MG63 (cell line): ENCODE data around the gene TMEM236. TPM values are rescaled to one million over a fixed set of nuclear protein-coding genes. Genes with fewer than 3 reads are reported as not detected.
A peak's percentile ranks its signal among the peaks of the same experiment; 100 is the strongest.
"Not testable (repeated sequence)": the region's sequence is repeated elsewhere in the genome, so short reads cannot be mapped to it uniquely, and the experiment has no call there.

Source experiments
- DNase-seq: peaks from one replicate; pipeline ENCODE4 v3.0.0-alpha.2; 2020
- H3K27me3 ChIP-seq: fragments of 250-450 bp; sonication (Bioruptor Pico); 2 replicates; pipeline ENCODE4 v1.5.1; 2020; ENCODE audit warnings: mild to moderate bottlenecking, moderate library complexity
- H3K36me3 ChIP-seq: fragments of 250-450 bp; sonication (Bioruptor Pico); 2 replicates; pipeline ENCODE4 v1.5.1; 2020; ENCODE audit warnings: mild to moderate bottlenecking, moderate library complexity
- H3K4me3 ChIP-seq: fragments of 250-450 bp; sonication (Bioruptor Pico); 2 replicates; pipeline ENCODE4 v1.5.1; 2020; ENCODE audit warnings: mild to moderate bottlenecking, moderate library complexity
- H3K9me3 ChIP-seq: fragments of 250-450 bp; sonication (Bioruptor Pico); 2 replicates; pipeline ENCODE4 v1.5.1; 2020; ENCODE audit warnings: mild to moderate bottlenecking, moderate library complexity
- total RNA-seq: library from RNA; depleted of rRNA; stranded (reverse); fragments of >200 nt; shearing (Covaris generic); gene quantifications from 2 replicates; pipeline ENCODE4 v1.2.3, GENCODE V29; 2014; ENCODE audit warnings: low replicate concordance; rRNA removed

TMEM236 gene
- total RNA-seq = not detected in 2 replicates

- no peaks in the 10 kb centered on the region for H3K27me3 ChIP-seq
- H3K4me3 ChIP-seq = no peak within 1 kb of the TSS
- no peaks in the 10 kb centered on the region for H3K36me3 ChIP-seq
- H3K9me3 ChIP-seq = no peaks in the 10 kb centered on the region
- DNase-seq = no peak
Observed at GRCh38 chr10:17751781-17752445, at the start of gene TMEM236. TSS of gene TMEM236 (plus strand) at chr10:17752201. CDS start at chr10:17752296, 95 bp downstream.

- DNase-seq = no peak
Observed at GRCh38 chr10:17703706-17704105, 48.3 kb upstream of the TMEM236 start.

GRCh38 chr10:17708821-17709220, 43.2 kb upstream of the TMEM236 start:
- Histone ChIP-seq H3K36me3 (peaks cover 23% of the 10 kb centered on the region), H3K9me3 (no peaks in the 10 kb centered on the region)
- DNase-seq = no peak

More at GRCh38 chr10:17703706-17704105, 48.3 kb upstream of the TMEM236 start:
- Histone ChIP-seq H3K9me3 (no peaks in the 10 kb centered on the region), H3K4me3 (no peak overlapping the region), H3K36me3 (peaks cover 22% of the 10 kb centered on the region), H3K27me3 (no peaks in the 10 kb centered on the region)

GRCh38 chr10:17709492-17709891, 42.5 kb upstream of the TMEM236 start:
- Histone ChIP-seq H3K36me3 (peaks cover 30% of the 10 kb centered on the region), H3K4me3 (no peak overlapping the region), H3K9me3 (no peaks in the 10 kb centered on the region), H3K27me3 (no peaks in the 10 kb centered on the region)
- DNase-seq = no peak

More at GRCh38 chr10:17708821-17709220, 43.2 kb upstream of the TMEM236 start:
- Histone ChIP-seq H3K27me3 (no peaks in the 10 kb centered on the region), H3K4me3 (no peak overlapping the region)

- Histone ChIP-seq H3K4me3 (no peak overlapping the region), H3K27me3 (no peaks in the 10 kb centered on the region), H3K36me3 (peaks cover 31% of the 10 kb centered on the region), H3K9me3 (no peaks in the 10 kb centered on the region)
- no peak for DNase-seq
Observed at GRCh38 chr10:17710181-17710580, 41.8 kb upstream of the TMEM236 start.

- Histone ChIP-seq H3K4me3 (no peak overlapping the region), H3K36me3 (peaks cover 41% of the 10 kb centered on the region), H3K9me3 (no peaks in the 10 kb centered on the region), H3K27me3 (no peaks in the 10 kb centered on the region)
- no peak for DNase-seq
Observed at GRCh38 chr10:17712053-17712452, 39.9 kb upstream of the TMEM236 start.

GRCh38 chr10:17712717-17713471, 39.1 kb upstream of the TMEM236 start:
- Histone ChIP-seq H3K4me3 (no peak overlapping the region), H3K9me3 (no peaks in the 10 kb centered on the region), H3K27me3 (no peaks in the 10 kb centered on the region), H3K36me3 (peaks cover 49% of the 10 kb centered on the region)
- no peak for DNase-seq

- DNase-seq = no peak
- H3K9me3 ChIP-seq = no peaks in the 10 kb centered on the region
- H3K4me3 ChIP-seq = no peak overlapping the region
- H3K27me3 ChIP-seq = no peaks in the 10 kb centered on the region
- peaks cover 44% of the 10 kb centered on the region for H3K36me3 ChIP-seq
Observed at GRCh38 chr10:17713758-17714157, 38.2 kb upstream of the TMEM236 start.

- H3K9me3 ChIP-seq = no peaks in the 10 kb centered on the region
- no peaks in the 10 kb centered on the region for H3K27me3 ChIP-seq
- H3K4me3 ChIP-seq = no peak overlapping the region
- peaks cover 35% of the 10 kb centered on the region for H3K36me3 ChIP-seq
- DNase-seq = no peak
Observed at GRCh38 chr10:17716161-17716560, 35.8 kb upstream of the TMEM236 start.

GRCh38 chr10:17722317-17723014, 29.5 kb upstream of the TMEM236 start:
- not testable (repeated sequence) for H3K4me3 ChIP-seq, H3K27me3 ChIP-seq, H3K9me3 ChIP-seq, DNase-seq
- H3K36me3 ChIP-seq = peaks cover 13% of the 10 kb centered on the region

- no peaks in the 10 kb centered on the region for H3K9me3 ChIP-seq
- no peak overlapping the region for H3K4me3 ChIP-seq
- H3K27me3 ChIP-seq = no peaks in the 10 kb centered on the region
- H3K36me3 ChIP-seq = peaks cover 9% of the 10 kb centered on the region
- no peak for DNase-seq
Observed at GRCh38 chr10:17725703-17726102, 26.3 kb upstream of the TMEM236 start.

GRCh38 chr10:17729630-17730029, 22.4 kb upstream of the TMEM236 start:
- no peak for DNase-seq
- no peaks in the 10 kb centered on the region for H3K27me3 ChIP-seq
- no peak overlapping the region for H3K4me3 ChIP-seq
- H3K9me3 ChIP-seq = no peaks in the 10 kb centered on the region
- peaks cover 4% of the 10 kb centered on the region; the same call in 1 of the 2 replicates for H3K36me3 ChIP-seq

GRCh38 chr10:17730667-17731066, 21.3 kb upstream of the TMEM236 start:
- Histone ChIP-seq H3K9me3 (no peaks in the 10 kb centered on the region), H3K27me3 (no peaks in the 10 kb centered on the region), H3K4me3 (no peak overlapping the region), H3K36me3 (peaks cover 4% of the 10 kb centered on the region; the same call in 1 of the 2 replicates)
- DNase-seq = peak; percentile 5

GRCh38 chr10:17731331-17732020, 20.5 kb upstream of the TMEM236 start:
- Histone ChIP-seq H3K27me3 (no peaks in the 10 kb centered on the region), H3K4me3 (no peak overlapping the region), H3K36me3 (no peaks in the 10 kb centered on the region), H3K9me3 (no peaks in the 10 kb centered on the region)
- DNase-seq = no peak

- no peak overlapping the region for H3K4me3 ChIP-seq
- DNase-seq = no peak
- H3K9me3 ChIP-seq = no peaks in the 10 kb centered on the region
- H3K27me3 ChIP-seq = no peaks in the 10 kb centered on the region
- H3K36me3 ChIP-seq = no peaks in the 10 kb centered on the region
Observed at GRCh38 chr10:17733620-17734019, 18.4 kb upstream of the TMEM236 start.

- H3K36me3 ChIP-seq = no peaks in the 10 kb centered on the region
- no peaks in the 10 kb centered on the region for H3K27me3 ChIP-seq
- no peak for DNase-seq
- H3K9me3 ChIP-seq = no peaks in the 10 kb centered on the region
- no peak overlapping the region for H3K4me3 ChIP-seq
Observed at GRCh38 chr10:17734432-17735080, 17.4 kb upstream of the TMEM236 start.
